Suprapubic skin (tissue), 4 donors: ENCODE results near the gene PDHX. TPM values are rescaled to one million over a fixed set of nuclear protein-coding genes. Genes with fewer than 3 reads are reported as not detected.

Experiments used
- DNase-seq, 2 donors: peaks; one replicate each; pipeline ENCODE4 v3.0.0-alpha.2; 2019; ENCODE audit warnings: low spot score in 2 of 2
- H3K27ac ChIP-seq: fragments of 200-600 bp; sonication (generic); one replicate; pipeline ENCODE4 v1.5.1; 2019
- H3K27me3 ChIP-seq: fragments of 200-600 bp; sonication (generic); one replicate; pipeline ENCODE4 v1.5.1; 2019
- H3K36me3 ChIP-seq: fragments of 200-600 bp; sonication (generic); one replicate; pipeline ENCODE4 v1.5.1; 2019
- H3K4me1 ChIP-seq: fragments of 200-600 bp; sonication (generic); one replicate; pipeline ENCODE4 v1.5.1; 2019
- H3K4me3 ChIP-seq: fragments of 200-600 bp; sonication (generic); one replicate; pipeline ENCODE4 v1.5.1; 2019; ENCODE audit warnings: mild to moderate bottlenecking
- H3K9me3 ChIP-seq: fragments of 200-600 bp; sonication (generic); one replicate; pipeline ENCODE4 v1.5.1; 2019
- CTCF ChIP-seq, 2 donors: fragments of 200-600 bp in 1 of 2; fragments of 450-650 bp in 1 of 2; sonication (generic) in 1 of 2; IDR thresholded peaks; one replicate each; pipeline ENCODE4 v1.5.1; 2016 to 2019; ENCODE audit warnings: antibody characterized with exemption in 2 of 2, mild to moderate bottlenecking in 1 of 2, moderate library complexity in 1 of 2
- EP300 ChIP-seq: sonication (generic); formaldehyde crosslinking; IDR thresholded peaks from one replicate; pipeline ENCODE4 v1.6.1; 2017; ENCODE audit warnings: antibody characterized with exemption
- POLR2A ChIP-seq, 2 donors: fragments of 450-650 bp; IDR thresholded peaks; one replicate each; pipeline ENCODE4 v1.6.1; 2017; ENCODE audit warnings: antibody characterized with exemption in 2 of 2, mild to moderate bottlenecking in 2 of 2, moderate library complexity in 2 of 2
- POLR2AphosphoS5 ChIP-seq, 3 donors: sonication (generic); formaldehyde crosslinking; IDR thresholded peaks; one replicate each; pipeline ENCODE4 v1.6.1; 2017; ENCODE audit warnings: antibody characterized with exemption in 3 of 3
- WGBS: methylation state at CpG from one replicate; pipeline ENCODE4 v1.1.5; 2018; 5-methylcytosine and 5-hydroxymethylcytosine counted together
- total RNA-seq, 4 donors: library from RNA; depleted of rRNA; stranded (reverse); fragments of >200 nt; gene quantifications; one replicate each; pipeline ENCODE4 v1.1.0, GENCODE V29; 2016

PDHX gene
- 10 to 100 TPM; 19.7 to 37.7 (median 23.8) TPM for total RNA-seq

- peak; percentile 99 for DNase-seq
- 0% methylated on average over 39 of the region's 79 CpGs for WGBS
- H3K27ac ChIP-seq: peak within 1 kb of the TSS; percentile 98
- no peaks in the 10 kb centered on the region for H3K27me3 ChIP-seq
- H3K9me3 ChIP-seq: no peaks in the 10 kb centered on the region
- H3K4me1 ChIP-seq: peaks cover 28% of the 10 kb centered on the region
- peaks cover 4% of the 10 kb centered on the region for H3K36me3 ChIP-seq
- H3K4me3 ChIP-seq: peak within 1 kb of the TSS; percentile 95
- TF ChIP-seq CTCF (IDR thresholded peaks at IDR 0.05) (no peak), EP300 (no peak), POLR2A (IDR thresholded peaks at IDR 0.05) (peak; percentile 68 to 93), POLR2AphosphoS5 (IDR thresholded peaks at IDR 0.05) (peak; percentile 4 to 89 (median 40))
These were observed at the start of gene PDHX, which contains the start of gene APIP for GRCh38 chr11:34916015-34916842. PDHX (plus strand) TSS chr11:34916618; CDS start chr11:34916656, 38 bp downstream. APIP (minus strand) TSS chr11:34916379; CDS start chr11:34916284, 95 bp downstream.

DNA sequence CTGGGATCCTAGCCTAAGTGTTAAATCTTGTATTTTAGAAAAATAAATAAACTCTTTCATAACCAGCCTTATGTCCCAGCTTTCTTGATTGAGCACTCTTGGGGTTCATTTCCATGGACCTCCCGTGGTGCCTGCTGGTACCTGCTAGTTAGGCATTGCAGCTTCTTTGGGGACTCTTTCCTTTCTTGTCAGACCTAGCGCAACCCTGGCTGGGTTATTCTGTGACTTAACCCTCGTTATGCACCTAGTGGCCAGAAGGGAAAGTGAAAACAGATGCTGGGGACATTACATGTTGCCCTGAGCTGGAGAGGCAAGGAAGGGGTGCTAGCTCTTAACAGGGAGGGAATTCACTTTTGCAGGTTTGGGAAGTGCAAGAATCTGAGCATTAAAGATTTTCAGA, 47.0 kb upstream of the PDHX start:
- H3K4me1 ChIP-seq: peaks cover 14% of the 10 kb centered on the region
- no peak overlapping the region for H3K4me3 ChIP-seq
- WGBS: 80% methylated on average over 3 of the region's 3 CpGs
- TF ChIP-seq POLR2A (IDR thresholded peaks at IDR 0.05): no peak
- no peak for TF ChIP-seq CTCF (IDR thresholded peaks at IDR 0.05)
- no peak for TF ChIP-seq EP300
- TF ChIP-seq POLR2AphosphoS5 (IDR thresholded peaks at IDR 0.05): no peak
- no peak for DNase-seq
- no peaks in the 10 kb centered on the region for H3K36me3 ChIP-seq
- no peaks in the 10 kb centered on the region for H3K27me3 ChIP-seq
- H3K27ac ChIP-seq: no peak overlapping the region
- no peaks in the 10 kb centered on the region for H3K9me3 ChIP-seq

GRCh38 chr11:34870548-34871196, 45.7 kb upstream of the PDHX start:
- Histone ChIP-seq H3K27me3 (no peaks in the 10 kb centered on the region), H3K36me3 (no peaks in the 10 kb centered on the region), H3K27ac (no peak overlapping the region), H3K4me3 (no peak overlapping the region), H3K4me1 (peaks cover 6% of the 10 kb centered on the region), H3K9me3 (no peaks in the 10 kb centered on the region)
- WGBS: 81% methylated on average over 5 of the region's 5 CpGs
- DNase-seq: no peak
- no peak for TF ChIP-seq POLR2AphosphoS5 (IDR thresholded peaks at IDR 0.05)
- TF ChIP-seq CTCF (IDR thresholded peaks at IDR 0.05): no peak
- TF ChIP-seq EP300: no peak
- TF ChIP-seq POLR2A (IDR thresholded peaks at IDR 0.05): no peak

- H3K27ac ChIP-seq: no peak overlapping the region
- 94% methylated on average over 4 of the region's 4 CpGs for WGBS
- no peaks in the 10 kb centered on the region for H3K4me1 ChIP-seq
These were observed 42.2 kb upstream of the PDHX start for GRCh38 chr11:34874202-34874601.

More at GRCh38 chr11:34874202-34874601, 42.2 kb upstream of the PDHX start:
- TF ChIP-seq POLR2AphosphoS5 (IDR thresholded peaks at IDR 0.05) (no peak), EP300 (no peak), CTCF (IDR thresholded peaks at IDR 0.05) (no peak), POLR2A (IDR thresholded peaks at IDR 0.05) (no peak)
- no peaks in the 10 kb centered on the region for H3K36me3 ChIP-seq
- no peaks in the 10 kb centered on the region for H3K27me3 ChIP-seq
- no peak for DNase-seq
- H3K4me3 ChIP-seq: no peak overlapping the region
- no peaks in the 10 kb centered on the region for H3K9me3 ChIP-seq
